HG02981 (cell line): ENCODE measurements around the gene NEUROD4.

Source experiments
- ATAC-seq: cut with Tn5 transposase; IDR thresholded peaks from one replicate; pipeline ENCODE4 v1.9.1; 2021; ENCODE audit warnings: mild to moderate bottlenecking, moderate library complexity; ENCODE audit not compliant: unreplicated experiment

The NEUROD4 gene

GRCh38 chr12:54997929-54998522 lies 21.7 kb upstream of the NEUROD4 start:
- ATAC-seq = no peak

- no peak for ATAC-seq
Observed at GRCh38 chr12:54998958-54999510, 20.7 kb upstream of the NEUROD4 start.

GRCh38 chr12:55001198-55001868 lies 18.4 kb upstream of the NEUROD4 start:
- no peak for ATAC-seq

GRCh38 chr12:55002355-55002754 lies 17.4 kb upstream of the NEUROD4 start:
- no peak for ATAC-seq

GRCh38 chr12:55008944-55009585 lies 10.7 kb upstream of the NEUROD4 start:
- no peak for ATAC-seq

- no peak for ATAC-seq
Observed at GRCh38 chr12:55017416-55017925, 2.3 kb upstream of the NEUROD4 start.

GRCh38 chr12:55024575-55024974 lies 4.8 kb downstream of the NEUROD4 start:
- ATAC-seq = no peak

GRCh38 chr12:55025508-55025907 lies 5.7 kb downstream of the NEUROD4 start:
- no peak for ATAC-seq

- ATAC-seq = no peak
Observed at GRCh38 chr12:55034218-55034617, 14.4 kb downstream of the NEUROD4 start.

GRCh38 chr12:55036326-55037115 lies 16.7 kb downstream of the NEUROD4 start:
- ATAC-seq = no peak

GRCh38 chr12:55037351-55037987 lies 17.7 kb downstream of the NEUROD4 start:
- ATAC-seq = no peak

- ATAC-seq = no peak
Observed at GRCh38 chr12:55039395-55040354, 19.9 kb downstream of the NEUROD4 start.

GRCh38 chr12:55041345-55042055 lies 21.7 kb downstream of the NEUROD4 start:
- no peak for ATAC-seq

- no peak for ATAC-seq
Observed at GRCh38 chr12:55043542-55043941, 23.8 kb downstream of the NEUROD4 start.

GRCh38 chr12:55044135-55044534 lies 24.4 kb downstream of the NEUROD4 start:
- no peak for ATAC-seq

GRCh38 chr12:55049676-55050075 lies 29.9 kb downstream of the NEUROD4 start:
- no peak for ATAC-seq

- ATAC-seq = no peak
Observed at GRCh38 chr12:55051197-55051947, 31.6 kb downstream of the NEUROD4 start.

- ATAC-seq = no peak
Observed at GRCh38 chr12:55057481-55057880, 37.7 kb downstream of the NEUROD4 start.
